Measurements from ENCODE around the gene CEP68. TPM values are rescaled to one million over a fixed set of nuclear protein-coding genes. Genes with fewer than 3 reads are reported as not detected.

CEP68 gene
- polyA plus RNA-seq, 1 donor from 2014 or later = 34.7 TPM

DNA sequence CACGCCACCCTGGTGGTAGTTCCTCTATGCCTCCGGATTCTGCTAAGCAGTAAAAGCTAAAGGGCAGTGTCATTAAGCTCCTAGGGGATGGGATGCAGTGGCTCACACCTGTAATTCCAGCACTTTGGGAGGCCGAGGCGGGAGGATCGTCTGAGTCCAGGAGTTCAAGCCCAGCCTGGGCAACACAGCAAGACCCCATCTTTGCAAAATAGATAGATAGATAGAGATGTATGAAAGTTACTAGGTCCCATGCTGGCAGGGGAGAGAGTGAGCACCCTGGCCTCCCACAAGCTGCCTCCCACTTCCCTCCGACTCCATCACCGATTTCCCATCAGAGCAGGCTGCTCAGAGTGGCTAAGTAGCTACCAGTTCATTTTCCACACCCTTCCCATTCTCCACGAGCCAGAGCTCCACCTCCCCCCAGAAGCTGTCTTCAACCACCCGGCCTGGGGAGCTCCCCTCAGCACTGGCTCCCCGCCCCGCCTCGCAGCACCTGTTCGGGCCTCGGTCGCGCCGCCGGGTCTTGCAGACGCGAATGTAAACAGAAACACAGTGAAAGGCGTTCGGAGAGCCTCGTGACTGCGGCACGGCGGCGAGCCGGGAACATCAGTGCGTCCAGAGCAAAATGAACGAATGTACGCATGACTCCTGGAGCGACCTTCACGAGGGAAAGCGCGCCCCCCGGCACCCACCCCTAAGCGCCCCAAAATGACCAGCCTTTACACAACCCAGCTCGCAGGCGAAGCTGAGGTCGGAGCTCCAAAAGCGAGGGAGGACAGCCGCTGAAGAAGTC lies 598 bp upstream of the CEP68 start (continued):
- no peak for TF ChIP-seq EZH2 (IDR thresholded peaks at IDR 0.05; ENCODE audit: borderline replicate concordance, insufficient read depth, low read length, poor library complexity, severe bottlenecking)

DNA sequence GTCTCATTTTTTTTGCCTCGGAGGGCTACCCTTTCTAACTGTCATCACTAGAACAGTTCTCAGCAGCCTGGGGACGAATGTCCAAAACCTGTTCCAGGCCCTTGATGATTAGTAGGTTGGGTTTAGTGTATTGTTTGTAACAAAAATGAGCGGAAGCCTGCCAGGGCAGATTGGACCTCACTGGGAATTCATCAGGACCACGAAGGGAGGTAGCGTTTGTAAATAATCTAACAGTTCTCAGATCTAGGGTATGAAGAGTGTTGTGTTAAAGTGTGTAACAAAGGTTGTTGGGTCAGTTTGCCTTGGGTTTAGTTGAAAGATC lies 799 bp downstream of the CEP68 start:
- Histone ChIP-seq H3K9me3 (ENCODE audit: low read length) (no peaks in the 10 kb centered on the region), H3F3A (ENCODE audit: insufficient read depth, low read length, poor library complexity, severe bottlenecking) (no peaks in the 10 kb centered on the region), H3K36me3 (ENCODE audit: insufficient read depth, low read length) (no peaks in the 10 kb centered on the region), H3K4me2 (ENCODE audit: low read length) (peak overlapping the region; percentile 95), H3K79me2 (replicated peaks; ENCODE audit: insufficient read depth, low read length) (peaks cover 50% of the 10 kb centered on the region), H3K27ac (ENCODE audit: low read length) (peak overlapping the region; percentile 87), H3K27me3 (ENCODE audit: insufficient read depth, low read depth, low read length) (no peaks in the 10 kb centered on the region), H4K20me1 (ENCODE audit: insufficient read depth) (peaks cover 6% of the 10 kb centered on the region), H3K9me2 (ENCODE audit: insufficient read depth, low read length) (no peaks in the 10 kb centered on the region), H2AFZ (ENCODE audit: low read depth, low read length) (peak overlapping the region; percentile 30), H3K4me3 (ENCODE audit: low read length) (peak overlapping the region; percentile 83), H3K9ac (ENCODE audit: low read length) (peak overlapping the region; percentile 89)
- no peak for TF ChIP-seq MXI1 (conservative IDR thresholded peaks at IDR 0.05; ENCODE audit: poor library complexity, severe bottlenecking)
- TF ChIP-seq, protein P1, sequence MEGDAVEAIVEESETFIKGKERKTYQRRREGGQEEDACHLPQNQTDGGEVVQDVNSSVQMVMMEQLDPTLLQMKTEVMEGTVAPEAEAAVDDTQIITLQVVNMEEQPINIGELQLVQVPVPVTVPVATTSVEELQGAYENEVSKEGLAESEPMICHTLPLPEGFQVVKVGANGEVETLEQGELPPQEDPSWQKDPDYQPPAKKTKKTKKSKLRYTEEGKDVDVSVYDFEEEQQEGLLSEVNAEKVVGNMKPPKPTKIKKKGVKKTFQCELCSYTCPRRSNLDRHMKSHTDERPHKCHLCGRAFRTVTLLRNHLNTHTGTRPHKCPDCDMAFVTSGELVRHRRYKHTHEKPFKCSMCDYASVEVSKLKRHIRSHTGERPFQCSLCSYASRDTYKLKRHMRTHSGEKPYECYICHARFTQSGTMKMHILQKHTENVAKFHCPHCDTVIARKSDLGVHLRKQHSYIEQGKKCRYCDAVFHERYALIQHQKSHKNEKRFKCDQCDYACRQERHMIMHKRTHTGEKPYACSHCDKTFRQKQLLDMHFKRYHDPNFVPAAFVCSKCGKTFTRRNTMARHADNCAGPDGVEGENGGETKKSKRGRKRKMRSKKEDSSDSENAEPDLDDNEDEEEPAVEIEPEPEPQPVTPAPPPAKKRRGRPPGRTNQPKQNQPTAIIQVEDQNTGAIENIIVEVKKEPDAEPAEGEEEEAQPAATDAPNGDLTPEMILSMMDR (IDR thresholded peaks at IDR 0.05; ENCODE audit: poor library complexity, severe bottlenecking) = no peak
- no peak for TF ChIP-seq RAD21 (conservative IDR thresholded peaks at IDR 0.05)
- no peak for TF ChIP-seq POLR2AphosphoS5 (IDR thresholded peaks at IDR 0.05)
- no peak for TF ChIP-seq EZH2 (IDR thresholded peaks at IDR 0.05; ENCODE audit: borderline replicate concordance, insufficient read depth, low read length, poor library complexity, severe bottlenecking)
- TF ChIP-seq SMC3 (conservative IDR thresholded peaks at IDR 0.05; ENCODE audit: poor library complexity) = no peak
- TF ChIP-seq, protein P2, sequence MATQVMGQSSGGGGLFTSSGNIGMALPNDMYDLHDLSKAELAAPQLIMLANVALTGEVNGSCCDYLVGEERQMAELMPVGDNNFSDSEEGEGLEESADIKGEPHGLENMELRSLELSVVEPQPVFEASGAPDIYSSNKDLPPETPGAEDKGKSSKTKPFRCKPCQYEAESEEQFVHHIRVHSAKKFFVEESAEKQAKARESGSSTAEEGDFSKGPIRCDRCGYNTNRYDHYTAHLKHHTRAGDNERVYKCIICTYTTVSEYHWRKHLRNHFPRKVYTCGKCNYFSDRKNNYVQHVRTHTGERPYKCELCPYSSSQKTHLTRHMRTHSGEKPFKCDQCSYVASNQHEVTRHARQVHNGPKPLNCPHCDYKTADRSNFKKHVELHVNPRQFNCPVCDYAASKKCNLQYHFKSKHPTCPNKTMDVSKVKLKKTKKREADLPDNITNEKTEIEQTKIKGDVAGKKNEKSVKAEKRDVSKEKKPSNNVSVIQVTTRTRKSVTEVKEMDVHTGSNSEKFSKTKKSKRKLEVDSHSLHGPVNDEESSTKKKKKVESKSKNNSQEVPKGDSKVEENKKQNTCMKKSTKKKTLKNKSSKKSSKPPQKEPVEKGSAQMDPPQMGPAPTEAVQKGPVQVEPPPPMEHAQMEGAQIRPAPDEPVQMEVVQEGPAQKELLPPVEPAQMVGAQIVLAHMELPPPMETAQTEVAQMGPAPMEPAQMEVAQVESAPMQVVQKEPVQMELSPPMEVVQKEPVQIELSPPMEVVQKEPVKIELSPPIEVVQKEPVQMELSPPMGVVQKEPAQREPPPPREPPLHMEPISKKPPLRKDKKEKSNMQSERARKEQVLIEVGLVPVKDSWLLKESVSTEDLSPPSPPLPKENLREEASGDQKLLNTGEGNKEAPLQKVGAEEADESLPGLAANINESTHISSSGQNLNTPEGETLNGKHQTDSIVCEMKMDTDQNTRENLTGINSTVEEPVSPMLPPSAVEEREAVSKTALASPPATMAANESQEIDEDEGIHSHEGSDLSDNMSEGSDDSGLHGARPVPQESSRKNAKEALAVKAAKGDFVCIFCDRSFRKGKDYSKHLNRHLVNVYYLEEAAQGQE (IDR thresholded peaks at IDR 0.05; ENCODE audit: borderline replicate concordance) = no peak
- no peak for TF ChIP-seq TAF1 (IDR thresholded peaks at IDR 0.05; ENCODE audit: low read depth)
- no peak for TF ChIP-seq EP300 (conservative IDR thresholded peaks at IDR 0.05; ENCODE audit: poor library complexity, severe bottlenecking)

DNA sequence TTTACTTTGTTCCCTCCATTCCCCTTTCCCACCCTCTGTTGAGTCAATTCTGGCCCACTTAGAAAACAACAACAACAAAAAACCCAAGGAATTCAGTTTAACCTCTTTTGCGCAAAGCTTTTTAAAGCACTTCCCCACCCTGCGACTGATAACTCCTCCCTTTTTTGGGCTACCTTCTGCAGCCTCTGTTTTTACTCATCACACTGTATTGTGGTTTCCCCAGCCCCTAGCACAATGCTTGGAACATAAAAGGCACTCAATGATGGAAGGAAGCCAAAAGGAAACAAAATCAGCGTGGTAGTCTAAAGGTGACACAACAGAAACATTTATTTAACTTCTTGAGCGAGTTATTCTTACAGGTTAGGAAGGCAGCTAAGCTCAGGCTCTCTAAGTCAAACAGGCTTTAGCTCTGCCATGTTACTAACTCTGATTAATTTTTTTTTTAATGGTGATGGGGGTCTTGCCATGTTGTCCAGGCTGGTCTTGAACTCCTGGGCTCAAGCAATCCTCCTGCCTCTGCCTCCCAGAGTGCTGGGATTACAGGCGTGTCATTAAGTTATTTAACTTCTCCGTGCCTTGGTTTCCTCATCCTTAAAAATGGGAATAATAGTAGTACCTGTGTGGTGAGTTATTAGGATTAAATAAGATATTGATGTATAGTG lies 1.3 kb downstream of the CEP68 start:
- TF ChIP-seq, protein P2 (IDR thresholded peaks at IDR 0.05; ENCODE audit: borderline replicate concordance) = no peak
- TF ChIP-seq RAD21 (conservative IDR thresholded peaks at IDR 0.05) (no peak), MXI1 (conservative IDR thresholded peaks at IDR 0.05; ENCODE audit: poor library complexity, severe bottlenecking) (no peak), EP300 (conservative IDR thresholded peaks at IDR 0.05; ENCODE audit: poor library complexity, severe bottlenecking) (no peak), EZH2 (IDR thresholded peaks at IDR 0.05; ENCODE audit: borderline replicate concordance, insufficient read depth, low read length, poor library complexity, severe bottlenecking) (no peak), TAF1 (IDR thresholded peaks at IDR 0.05; ENCODE audit: low read depth) (no peak), SMC3 (conservative IDR thresholded peaks at IDR 0.05; ENCODE audit: poor library complexity) (no peak), POLR2AphosphoS5 (IDR thresholded peaks at IDR 0.05) (no peak)
- TF ChIP-seq, protein P1 (IDR thresholded peaks at IDR 0.05; ENCODE audit: poor library complexity, severe bottlenecking) = no peak
- H3K27ac ChIP-seq (ENCODE audit: low read length) = peak overlapping the region; percentile 87

More for the DNA sequence above, 1.3 kb downstream of the CEP68 start:
- Histone ChIP-seq H3K79me2 (replicated peaks; ENCODE audit: insufficient read depth, low read length) (peaks cover 52% of the 10 kb centered on the region), H3K4me2 (ENCODE audit: low read length) (peak overlapping the region; percentile 95), H2AFZ (ENCODE audit: low read depth, low read length) (peak overlapping the region; percentile 30), H3K9me3 (ENCODE audit: low read length) (no peaks in the 10 kb centered on the region), H3K27me3 (ENCODE audit: insufficient read depth, low read depth, low read length) (no peaks in the 10 kb centered on the region), H3K9ac (ENCODE audit: low read length) (peak overlapping the region; percentile 89), H3K4me3 (ENCODE audit: low read length) (peak overlapping the region; percentile 83), H3K36me3 (ENCODE audit: insufficient read depth, low read length) (no peaks in the 10 kb centered on the region), H3F3A (ENCODE audit: insufficient read depth, low read length, poor library complexity, severe bottlenecking) (no peaks in the 10 kb centered on the region), H4K20me1 (ENCODE audit: insufficient read depth) (peaks cover 6% of the 10 kb centered on the region), H3K9me2 (ENCODE audit: insufficient read depth, low read length) (no peaks in the 10 kb centered on the region)

Measured in neural cell (in vitro differentiated cells).